SK-N-SH (cell line): ENCODE data around the gene SLC15A1.

Experiments used
- FOXJ3 ChIP-seq: sonication (generic); formaldehyde crosslinking; IDR thresholded peaks from 2 replicates; pipeline ENCODE4 v1.5.1; 2020; ENCODE audit warnings: mild to moderate bottlenecking, missing genetic modification reagents
- GATA2 ChIP-seq: sonication (generic); formaldehyde crosslinking; IDR thresholded peaks from 2 replicates; pipeline ENCODE4 v1.5.0; 2020; ENCODE audit warnings: mild to moderate bottlenecking, missing genetic modification reagents
- POLR2AphosphoS5 ChIP-seq: IDR thresholded peaks from 2 replicates; pipeline ENCODE4 v1.6.1; 2012; ENCODE audit warnings: low read depth, low read length
- USF2 ChIP-seq: fragments of 150-350 bp; IDR thresholded peaks from 2 replicates; pipeline ENCODE4 v1.6.1; 2017; ENCODE audit warnings: antibody characterized with exemption, low read length, low read depth, borderline replicate concordance

GRCh38 chr13:98766697-98767096, 14.2 kb upstream of the SLC15A1 start:
- TF ChIP-seq GATA2 (CRISPR knock-in tag) (no peak), USF2 (no peak), POLR2AphosphoS5 (no peak), FOXJ3 (CRISPR knock-in tag) (no peak)
